ENCODE measurements around the gene RADX. TPM values are rescaled to one million over a fixed set of nuclear protein-coding genes. Genes with fewer than 3 reads are reported as not detected.

RADX gene
- total RNA-seq, 4 donors from 2014 or later: 1.9 to 13.8 (median 4.6) TPM; not detected in 1

DNA sequence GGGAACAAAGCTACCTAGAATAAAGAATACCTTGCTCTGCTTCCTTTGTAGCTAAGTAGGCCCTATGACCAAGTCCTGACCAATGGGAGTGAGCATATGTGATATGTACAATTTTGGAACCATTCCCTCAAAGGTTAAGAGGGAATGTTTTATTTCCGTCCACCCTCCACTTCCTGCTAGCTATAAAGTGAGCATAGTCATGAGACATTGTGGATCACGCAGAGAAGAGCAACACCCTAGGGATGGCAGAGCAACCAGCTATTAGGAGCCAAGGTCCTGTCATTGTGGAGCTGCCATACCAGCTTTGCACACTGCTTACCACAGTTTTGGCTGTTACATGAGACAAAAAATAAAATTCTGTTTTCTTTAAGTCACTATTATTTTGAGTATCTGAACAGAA, 68.9 kb downstream of the RADX start:
- intact Hi-C loops (cut with DNase I; ENCODE audit: low total_unique reads): no loop called here
- in situ Hi-C loops (cut with MboI; ENCODE audit: low pct_ligation_motif_present in 1 of 4, low pct_unique_long_range_greater_than_20kb in 1 of 4, low sequenced_read_pairs in 3 of 4): no loop called here
- Histone ChIP-seq H3K4me1 (no peaks in the 10 kb centered on the region), H3K36me3 (no peaks in the 10 kb centered on the region), H3K27ac (no peak overlapping the region), H3K4me3 (no peak overlapping the region), H3K9me3 (no peaks in the 10 kb centered on the region), H3K27me3 (no peaks in the 10 kb centered on the region)
- no peak for DNase-seq
- 34% methylated on average over 2 of the region's 2 CpGs; no CpG with 5 or more reads in 1 of the 2 donors for WGBS, 2 donors (ENCODE audit: low coverage in 1 of 2)
- TF ChIP-seq, protein P1, sequence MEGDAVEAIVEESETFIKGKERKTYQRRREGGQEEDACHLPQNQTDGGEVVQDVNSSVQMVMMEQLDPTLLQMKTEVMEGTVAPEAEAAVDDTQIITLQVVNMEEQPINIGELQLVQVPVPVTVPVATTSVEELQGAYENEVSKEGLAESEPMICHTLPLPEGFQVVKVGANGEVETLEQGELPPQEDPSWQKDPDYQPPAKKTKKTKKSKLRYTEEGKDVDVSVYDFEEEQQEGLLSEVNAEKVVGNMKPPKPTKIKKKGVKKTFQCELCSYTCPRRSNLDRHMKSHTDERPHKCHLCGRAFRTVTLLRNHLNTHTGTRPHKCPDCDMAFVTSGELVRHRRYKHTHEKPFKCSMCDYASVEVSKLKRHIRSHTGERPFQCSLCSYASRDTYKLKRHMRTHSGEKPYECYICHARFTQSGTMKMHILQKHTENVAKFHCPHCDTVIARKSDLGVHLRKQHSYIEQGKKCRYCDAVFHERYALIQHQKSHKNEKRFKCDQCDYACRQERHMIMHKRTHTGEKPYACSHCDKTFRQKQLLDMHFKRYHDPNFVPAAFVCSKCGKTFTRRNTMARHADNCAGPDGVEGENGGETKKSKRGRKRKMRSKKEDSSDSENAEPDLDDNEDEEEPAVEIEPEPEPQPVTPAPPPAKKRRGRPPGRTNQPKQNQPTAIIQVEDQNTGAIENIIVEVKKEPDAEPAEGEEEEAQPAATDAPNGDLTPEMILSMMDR (IDR thresholded peaks at IDR 0.05): no peak
- no peak for TF ChIP-seq POLR2AphosphoS5 (IDR thresholded peaks at IDR 0.05)
- TF ChIP-seq POLR2A (IDR thresholded peaks at IDR 0.05): no peak
- TF ChIP-seq EP300 (IDR thresholded peaks at IDR 0.05; ENCODE audit: low read depth): no peak

GRCh38 chrX:106684207-106684606, 72.4 kb downstream of the RADX start:
- TF ChIP-seq, protein P1 (IDR thresholded peaks at IDR 0.05): no peak
- no peak for TF ChIP-seq POLR2AphosphoS5 (IDR thresholded peaks at IDR 0.05)
- no peak for TF ChIP-seq POLR2A (IDR thresholded peaks at IDR 0.05)
- no peak for TF ChIP-seq EP300 (IDR thresholded peaks at IDR 0.05; ENCODE audit: low read depth)
- in situ Hi-C loops (cut with MboI; ENCODE audit: low pct_ligation_motif_present in 1 of 4, low pct_unique_long_range_greater_than_20kb in 1 of 4, low sequenced_read_pairs in 3 of 4): no loop called here
- H3K27me3 ChIP-seq: no peaks in the 10 kb centered on the region
- no peaks in the 10 kb centered on the region for H3K4me1 ChIP-seq
- DNase-seq: no peak
- intact Hi-C loops (cut with DNase I; ENCODE audit: low total_unique reads): no loop called here
- 73% methylated on average over 4 of the region's 4 CpGs; no CpG with 5 or more reads in 1 of the 2 donors for WGBS, 2 donors (ENCODE audit: low coverage in 1 of 2)
- no peak overlapping the region for H3K4me3 ChIP-seq
- no peaks in the 10 kb centered on the region for H3K36me3 ChIP-seq
- no peak overlapping the region for H3K27ac ChIP-seq
- no peaks in the 10 kb centered on the region for H3K9me3 ChIP-seq

DNA sequence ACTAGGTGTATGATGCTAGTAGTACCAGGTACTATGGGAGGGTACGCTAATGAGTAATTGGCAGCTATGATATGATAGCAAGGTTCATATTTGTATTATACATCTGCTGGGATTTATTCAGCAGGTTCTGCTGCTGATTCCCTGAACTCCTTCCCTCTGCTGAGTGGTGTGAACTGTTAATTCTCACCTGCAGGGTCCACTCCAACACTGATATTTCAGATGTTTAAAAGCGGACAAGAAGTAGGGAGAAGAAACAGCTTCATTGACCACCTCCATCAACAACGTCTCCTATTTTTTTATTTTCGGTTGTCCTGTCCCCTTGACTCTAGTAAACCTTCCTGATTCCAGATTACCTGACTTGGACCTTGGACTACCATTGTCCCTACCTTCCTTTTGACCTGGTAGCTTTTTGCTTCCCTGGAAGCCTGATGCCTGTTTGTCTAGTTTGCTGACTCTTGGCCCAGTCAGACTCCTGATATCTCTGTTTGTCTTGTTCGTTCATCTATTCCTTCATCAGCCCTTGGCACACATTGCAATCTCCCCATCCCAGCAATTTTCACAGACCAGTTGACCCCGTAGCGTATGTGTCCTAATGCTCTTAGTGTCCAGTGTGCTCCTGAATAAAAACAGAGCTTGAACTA, 80.8 kb downstream of the RADX start:
- DNase-seq: peak; percentile 31
- H3K4me1 ChIP-seq: no peaks in the 10 kb centered on the region
- intact Hi-C loops (cut with DNase I; ENCODE audit: low total_unique reads) (no loop called here), in situ Hi-C loops (cut with MboI; ENCODE audit: low pct_ligation_motif_present in 1 of 4, low pct_unique_long_range_greater_than_20kb in 1 of 4, low sequenced_read_pairs in 3 of 4) (no loop called here)
- no peaks in the 10 kb centered on the region for H3K36me3 ChIP-seq
- H3K4me3 ChIP-seq: no peak overlapping the region
- TF ChIP-seq EP300 (IDR thresholded peaks at IDR 0.05; ENCODE audit: low read depth) (no peak), POLR2AphosphoS5 (IDR thresholded peaks at IDR 0.05) (peak in 1 of 3 donors; percentile 37)
- TF ChIP-seq, protein P1 (IDR thresholded peaks at IDR 0.05): peak in 1 of 5 experiments; percentile 14
- H3K27ac ChIP-seq: peak overlapping the region; percentile 33 to 53 (median 52)
- H3K27me3 ChIP-seq: no peaks in the 10 kb centered on the region
- no peaks in the 10 kb centered on the region for H3K9me3 ChIP-seq
- 63 to 71% methylated on average over 3 to 7 of the region's 7 CpGs for WGBS, 2 donors (ENCODE audit: low coverage in 1 of 2)

DNA sequence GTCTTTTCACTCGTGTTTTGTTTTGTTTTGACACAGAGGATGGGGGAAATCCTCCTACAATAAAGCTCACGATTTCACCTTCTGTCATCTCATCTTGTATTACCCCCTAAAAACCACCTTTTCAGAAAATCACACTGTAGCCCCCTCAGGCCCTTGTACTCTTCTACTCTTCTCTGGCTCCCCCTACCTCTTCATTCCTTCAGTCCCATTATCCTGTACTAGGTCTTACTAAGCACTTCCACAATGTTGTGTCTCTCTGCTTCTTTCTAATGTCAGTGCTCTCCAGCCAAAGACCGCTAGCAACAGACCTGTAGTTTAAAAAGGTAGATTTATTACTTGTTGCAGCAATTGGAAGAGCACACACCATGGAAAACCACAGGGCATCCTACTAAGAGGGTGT, 84.7 kb downstream of the RADX start:
- in situ Hi-C loops (cut with MboI; ENCODE audit: low pct_ligation_motif_present in 1 of 4, low pct_unique_long_range_greater_than_20kb in 1 of 4, low sequenced_read_pairs in 3 of 4) (no loop called here), intact Hi-C loops (cut with DNase I; ENCODE audit: low total_unique reads) (no loop called here)
- H3K4me3 ChIP-seq: no peak overlapping the region
- no peak for DNase-seq
- WGBS, 2 donors (ENCODE audit: low coverage in 1 of 2): 44% methylated on average over 3 of the region's 3 CpGs; no CpG with 5 or more reads in 1 of the 2 donors
- no peak overlapping the region for H3K27ac ChIP-seq
- no peaks in the 10 kb centered on the region for H3K9me3 ChIP-seq
- no peaks in the 10 kb centered on the region for H3K4me1 ChIP-seq
- no peaks in the 10 kb centered on the region for H3K27me3 ChIP-seq
- TF ChIP-seq, protein P1 (IDR thresholded peaks at IDR 0.05): no peak
- TF ChIP-seq POLR2A (IDR thresholded peaks at IDR 0.05) (no peak), EP300 (IDR thresholded peaks at IDR 0.05; ENCODE audit: low read depth) (no peak), POLR2AphosphoS5 (IDR thresholded peaks at IDR 0.05) (no peak)
- no peaks in the 10 kb centered on the region for H3K36me3 ChIP-seq
